ENCODE measurements around the gene SUCLG1.

DNA sequence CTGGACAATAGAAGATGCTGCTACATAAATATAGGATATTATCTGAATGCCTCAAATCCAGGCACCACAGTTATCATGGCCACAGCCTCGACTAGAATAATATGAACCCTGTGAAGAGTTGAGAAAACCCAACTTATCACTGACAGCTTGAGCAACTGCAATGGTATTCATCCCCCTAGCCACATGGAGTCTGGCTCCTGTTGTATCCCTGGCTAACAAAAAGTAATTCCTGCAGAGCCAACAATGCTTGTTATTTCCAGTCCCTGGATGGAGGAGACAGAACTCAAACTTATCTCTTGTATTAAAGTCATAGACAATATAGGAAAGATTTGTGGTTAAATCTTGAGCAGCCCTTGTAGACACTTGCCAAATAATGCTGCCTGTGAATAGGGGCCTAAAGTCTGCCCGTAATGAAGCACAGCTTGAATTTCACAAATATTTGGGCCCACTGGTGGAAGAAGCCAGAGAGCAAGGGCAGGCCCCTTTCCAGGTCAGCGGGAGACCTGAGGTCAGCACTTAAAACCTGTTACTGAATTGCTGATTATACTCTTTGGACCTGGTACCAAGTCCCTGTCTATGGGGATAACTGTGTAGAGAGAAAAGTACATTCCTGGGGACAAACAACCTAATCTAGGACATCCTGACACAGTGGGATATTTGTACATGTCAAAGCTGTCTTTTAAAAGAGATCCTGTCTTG, 28.4 kb upstream of the SUCLG1 start:
- TF ChIP-seq CTCF (IDR thresholded peaks at IDR 0.05; ENCODE audit: insufficient read depth, low read depth, low read length) (no peak), EZH2 (IDR thresholded peaks at IDR 0.05; ENCODE audit: insufficient read depth, low read length) (no peak)

All from astrocyte (in vitro differentiated cells and primary cell).